AG04450 (cell line): Measurements from ENCODE around the gene RNF112. TPM values are rescaled to one million over a fixed set of nuclear protein-coding genes. Genes with fewer than 3 reads are reported as not detected.

Experiments used
- CTCF ChIA-PET: fragments of 300-600, 350-600 bp; formaldehyde crosslinking; extraction: SDS; loops from one replicate; lab custom pipeline; 2022; ENCODE audit warnings: antibody characterized with exemption, inconsistent platforms; lab: Charles Lee
- POLR2A ChIA-PET: fragments of 350-600 bp; formaldehyde crosslinking; extraction: SDS; loops from one replicate; lab custom pipeline; 2021; ENCODE audit warnings: antibody characterized with exemption, inconsistent platforms; lab: Yijun Ruan, JAX
- DNase-seq: peaks from one replicate; pipeline ENCODE4 v3.0.0-alpha.2; 2011; ENCODE audit warnings: low read depth, low spot score
- H3K27ac ChIP-seq: one replicate; pipeline ENCODE4 v1.5.1; 2012; ENCODE audit warnings: low read depth, low read length, control low read depth
- H3K27me3 ChIP-seq: one replicate; pipeline ENCODE4 v1.6.0; 2012; ENCODE audit warnings: low read length; ENCODE audit not compliant: control insufficient read depth, insufficient read depth
- H3K4me3 ChIP-seq: 2 replicates; pipeline ENCODE4 v1.5.1; 2011; ENCODE audit warnings: mild to moderate bottlenecking, low read depth, low read length, control low read depth
- H3K9me3 ChIP-seq: 2 replicates; pipeline ENCODE4 v1.5.1; 2012; ENCODE audit warnings: low read length; ENCODE audit not compliant: control insufficient read depth, insufficient read depth
- CTCF ChIP-seq: IDR thresholded peaks from 2 replicates; pipeline ENCODE4 v1.5.1; 2011; ENCODE audit warnings: low read depth, low read length, control low read depth, inconsistent platforms
- polyA plus RNA-seq: library from polyadenylated mRNA; depleted of rRNA; stranded (reverse); fragments of >200 nt; gene quantifications from 2 replicates; pipeline ENCODE4 v1.2.3, GENCODE V29; 2011

Gene RNF112
- polyA plus RNA-seq, 1 experiment: 3.3 TPM

DNA sequence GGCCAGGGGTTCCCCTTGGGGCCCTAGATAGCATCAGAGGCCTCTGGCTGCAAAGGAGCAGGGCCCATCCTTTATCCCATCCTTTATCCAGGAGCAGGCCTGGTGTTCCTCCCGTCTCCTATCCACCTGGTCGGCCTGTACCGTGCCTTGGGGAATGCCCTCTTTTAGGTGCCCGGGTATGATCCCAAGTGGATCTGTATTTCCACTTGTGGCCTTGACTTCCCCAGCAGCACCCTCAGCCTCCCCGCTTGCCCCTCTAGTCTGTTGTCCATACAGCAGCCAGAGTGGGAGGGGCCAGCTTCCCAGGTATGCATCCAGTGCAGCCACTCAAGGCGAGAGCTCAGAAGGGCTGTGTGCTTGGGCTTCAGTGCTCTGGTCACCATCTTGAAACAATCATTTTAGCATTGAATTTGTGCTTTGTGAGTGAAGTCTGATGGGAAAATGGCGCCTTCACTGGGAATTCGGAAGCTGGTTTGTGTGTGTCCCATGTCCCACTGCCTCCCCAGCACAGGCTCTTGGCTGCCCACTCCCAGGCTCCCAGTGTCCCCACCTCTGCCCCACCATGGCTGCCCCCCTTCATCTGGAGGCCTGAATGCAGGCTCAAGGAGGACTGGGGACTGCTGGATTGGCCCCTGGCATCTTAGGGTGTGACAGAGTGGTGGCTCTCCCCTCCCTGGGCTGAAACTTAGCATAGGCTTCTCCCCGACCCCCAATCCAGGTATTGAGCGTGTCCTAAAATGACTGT is 3.3 kb upstream of the RNF112 start:
- Histone ChIP-seq H3K27me3 (no peaks in the 10 kb centered on the region), H3K9me3 (no peaks in the 10 kb centered on the region; the same call in 1 of the 2 replicates), H3K4me3 (no peak overlapping the region), H3K27ac (no peak overlapping the region)
- no peak for TF ChIP-seq CTCF
- DNase-seq: no peak
- CTCF ChIA-PET: no interaction called here
- POLR2A ChIA-PET: no interaction called here

DNA sequence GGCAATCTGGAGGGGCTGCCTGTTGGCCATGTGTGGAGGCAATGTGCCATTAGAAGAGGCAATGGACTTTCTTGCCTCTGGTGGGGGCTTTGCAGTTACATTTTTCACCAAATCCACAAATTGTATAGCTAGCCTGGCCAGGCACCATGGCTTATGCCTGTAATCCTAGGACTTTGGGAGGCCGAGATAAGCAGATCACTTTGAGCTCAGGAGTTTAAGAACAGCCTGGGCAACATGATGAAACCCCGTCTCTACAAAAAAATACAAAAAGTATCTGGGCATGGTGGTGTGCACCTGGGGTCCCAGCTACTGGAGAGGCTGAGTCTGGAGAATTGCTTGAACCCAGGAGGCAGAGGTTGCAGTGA is 2.7 kb upstream of the RNF112 start:
- no peak overlapping the region for H3K4me3 ChIP-seq
- CTCF ChIA-PET: no interaction called here
- no peaks in the 10 kb centered on the region for H3K27me3 ChIP-seq
- TF ChIP-seq CTCF: no peak
- POLR2A ChIA-PET: no interaction called here
- H3K27ac ChIP-seq: no peak overlapping the region
- H3K9me3 ChIP-seq: no peaks in the 10 kb centered on the region; the same call in 1 of the 2 replicates
- DNase-seq: no peak

GRCh38 chr17:19409066-19409465 is 2.0 kb upstream of the RNF112 start:
- no peak overlapping the region for H3K27ac ChIP-seq
- H3K4me3 ChIP-seq: no peak overlapping the region
- H3K27me3 ChIP-seq: no peaks in the 10 kb centered on the region
- ChIA-PET CTCF (interaction anchor here (0.6 to 0.9 kb wide), 3 partner anchors 39 to 355 kb away, joined by 3 to 5 read pairs (median 3); no protein-coding TSS in a partner anchor), POLR2A (interaction anchor here (1.1 to 1.2 kb wide), 2 partner anchors 22 to 24 kb away, joined by 3 to 6 read pairs; partner anchors contain the start of gene MFAP4)
- no peak for DNase-seq
- TF ChIP-seq CTCF: no peak
- H3K9me3 ChIP-seq: no peaks in the 10 kb centered on the region; the same call in 1 of the 2 replicates

DNA sequence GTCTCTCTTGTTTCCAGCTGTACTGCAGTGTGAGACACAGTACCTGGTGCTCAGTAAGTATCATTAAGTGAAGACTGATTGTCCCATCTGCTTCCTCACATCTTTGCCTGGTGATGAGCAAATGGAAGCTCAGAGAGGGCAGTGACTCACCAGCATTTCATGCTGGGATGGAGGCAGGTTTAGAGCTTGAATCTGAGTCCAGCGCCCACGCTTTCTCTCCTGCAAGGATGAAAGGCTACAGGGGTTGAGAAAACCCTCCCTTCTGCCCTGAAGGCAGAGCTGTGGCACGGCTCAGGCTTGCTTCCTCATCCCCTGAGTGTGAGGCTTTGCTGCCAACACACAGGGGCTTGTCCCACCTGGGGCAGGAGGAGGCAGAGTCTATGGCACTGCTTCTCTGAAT is 1.5 kb upstream of the RNF112 start:
- ChIA-PET CTCF (interaction anchor here (0.6 to 0.9 kb wide), 4 partner anchors 37 to 355 kb away, joined by 3 to 5 read pairs (median 4); no protein-coding TSS in a partner anchor), POLR2A (interaction anchor here (1.1 to 1.2 kb wide), 2 partner anchors 23 to 25 kb away, joined by 3 to 6 read pairs; partner anchors contain the start of gene MFAP4)
- no peak overlapping the region for H3K4me3 ChIP-seq
- TF ChIP-seq CTCF: no peak
- peak; percentile 74 for DNase-seq
- no peaks in the 10 kb centered on the region; the same call in 1 of the 2 replicates for H3K9me3 ChIP-seq
- peak overlapping the region; percentile 31 for H3K27ac ChIP-seq
- no peaks in the 10 kb centered on the region for H3K27me3 ChIP-seq

DNA sequence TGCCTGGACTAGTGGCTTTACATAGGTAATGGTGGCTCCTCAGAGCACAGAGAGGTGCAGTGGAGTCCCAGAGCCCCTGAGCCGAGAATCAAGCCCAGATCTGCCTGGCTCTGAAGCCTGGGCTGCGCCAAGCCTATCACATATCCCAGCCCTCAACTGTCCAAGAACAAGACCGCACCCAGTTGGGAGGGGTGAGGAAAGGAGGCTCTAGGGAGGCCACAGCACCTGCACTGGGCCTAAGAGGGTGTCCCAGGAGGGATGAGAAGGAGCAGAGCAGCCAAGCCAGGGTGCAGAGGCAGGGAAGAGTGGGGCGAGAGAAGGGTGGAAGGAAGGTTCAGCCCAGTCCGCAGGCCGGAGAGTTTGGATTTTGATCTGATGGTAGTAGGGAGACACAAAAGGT is 941 bp upstream of the RNF112 start:
- Histone ChIP-seq H3K27me3 (no peaks in the 10 kb centered on the region), H3K4me3 (no peak overlapping the region), H3K9me3 (no peaks in the 10 kb centered on the region; the same call in 1 of the 2 replicates), H3K27ac (no peak overlapping the region)
- DNase-seq: no peak
- no peak for TF ChIP-seq CTCF
- ChIA-PET CTCF (interaction anchor here (0.7 to 0.8 kb wide), 2 partner anchors 37 to 38 kb away, joined by 3 to 4 read pairs; no protein-coding TSS in a partner anchor), POLR2A (interaction anchor here (1.1 to 1.3 kb wide), 3 partner anchors 23 to 32 kb away, joined by 3 to 6 read pairs (median 6); partner anchors contain the start of genes MAPK7 and MFAP4)
